ENCODE measurements around the gene TDRD10. TPM values are rescaled to one million over a fixed set of nuclear protein-coding genes. Genes with fewer than 3 reads are reported as not detected.

TDRD10 gene
- 10 to 100 TPM in 2 of 7 donors, 1 to 10 TPM in 5; 2.4 to 14.0 (median 8.3) TPM for total RNA-seq
- 10 to 100 TPM in 2 of 3 donors, 1 to 10 TPM in 1; 4.9 to 12.8 (median 12.0) TPM for polyA plus RNA-seq
- long read RNA-seq, donor 1, partial matches to known transcripts = 28 of 53 reads
- long read RNA-seq, donor 1, other reads (novel, unspliced or antisense) = 25 of 53 reads
- long read RNA-seq, donor 2 = 0 reads

- WGBS, 5 donors = 2 to 4% (median 3%) methylated on average over 16 to 90 of the region's 90 CpGs
- Histone ChIP-seq H3K9me3 (peaks cover 0 to 15% (median 0%) of the 10 kb centered on the region in 8 donors), H3K4me1 (peaks cover 6 to 57% (median 27%) of the 10 kb centered on the region in 6 donors), H3K27me3 (replicated peaks in 1 of 7) (peaks cover 5 to 59% (median 32%) of the 10 kb centered on the region in 7 donors), H3K27ac (peak within 1 kb of the TSS; percentile 67 to 90 (median 84)), H3K4me3 (peak within 1 kb of the TSS; percentile 46 to 74 (median 52)), H3K36me3 (peaks cover 0 to 6% (median 0%) of the 10 kb centered on the region in 6 donors)
- DNase-seq = peak; percentile 81
- intact Hi-C loops (cut with DNase I; ENCODE audit: low total_unique reads) = no loop called here
- TF ChIP-seq POLR2AphosphoS5 (IDR thresholded peaks at IDR 0.05) (peak in 2 of 3 donors; percentile 66 to 71), POLR2A (IDR thresholded peaks at IDR 0.05) (no peak), CTCF (IDR thresholded peaks at IDR 0.05 in 8 of 11, conservative IDR thresholded peaks at IDR 0.05 in 3 of 11) (no peak)
These were observed at the start of gene TDRD10, which contains the start of gene SHE for GRCh38 chr1:154502066-154502743. Gene TDRD10 (plus strand): TSS chr1:154502219. CDS start chr1:154506904, 4,685 bp downstream. Gene SHE (minus strand): TSS chr1:154502412. CDS start chr1:154502026, 386 bp downstream.

GRCh38 chr1:154453161-154453560, 48.9 kb upstream of the TDRD10 start:
- intact Hi-C loops (cut with DNase I; ENCODE audit: low total_unique reads) = no loop called here
- Histone ChIP-seq H3K9me3 (no peaks in the 10 kb centered on the region), H3K36me3 (peaks cover 0 to 82% (median 19%) of the 10 kb centered on the region in 6 donors), H3K27ac (peak overlapping the region in 6 of 8 donors; percentile 46 to 90 (median 85)), H3K4me3 (peak overlapping the region in 1 of 8 donors; percentile 22), H3K27me3 (replicated peaks in 1 of 7) (no peaks in the 10 kb centered on the region), H3K4me1 (peaks cover 0 to 44% (median 10%) of the 10 kb centered on the region in 6 donors)
- WGBS, 5 donors = 76 to 92% (median 88%) methylated on average over 5 of the region's 5 CpGs
- TF ChIP-seq CTCF (IDR thresholded peaks at IDR 0.05 in 8 of 11, conservative IDR thresholded peaks at IDR 0.05 in 3 of 11) = no peak
- no peak for TF ChIP-seq POLR2AphosphoS5 (IDR thresholded peaks at IDR 0.05)
- no peak for TF ChIP-seq POLR2A (IDR thresholded peaks at IDR 0.05)
- no peak for DNase-seq

- intact Hi-C loops (cut with DNase I; ENCODE audit: low total_unique reads) = no loop called here
- Histone ChIP-seq H3K4me3 (peak overlapping the region in 1 of 8 donors; percentile 22), H3K27ac (peak overlapping the region in 6 of 8 donors; percentile 65 to 90 (median 85)), H3K9me3 (no peaks in the 10 kb centered on the region), H3K4me1 (peaks cover 0 to 44% (median 10%) of the 10 kb centered on the region in 6 donors), H3K36me3 (peaks cover 0 to 82% (median 13%) of the 10 kb centered on the region in 6 donors), H3K27me3 (replicated peaks in 1 of 7) (no peaks in the 10 kb centered on the region)
- no peak for DNase-seq
- 36 to 64% (median 51%) methylated on average over 5 of the region's 5 CpGs for WGBS, 5 donors
- TF ChIP-seq POLR2AphosphoS5 (IDR thresholded peaks at IDR 0.05) (no peak), POLR2A (IDR thresholded peaks at IDR 0.05) (no peak), CTCF (IDR thresholded peaks at IDR 0.05 in 8 of 11, conservative IDR thresholded peaks at IDR 0.05 in 3 of 11) (no peak)
These were observed 48.3 kb upstream of the TDRD10 start for GRCh38 chr1:154453574-154454352.

Measured in spleen (tissue), 13 donors.